SK-N-SH (cell line): ENCODE measurements around the gene CCDC80. TPM values are rescaled to one million over a fixed set of nuclear protein-coding genes. Genes with fewer than 3 reads are reported as not detected.

Experiments used
- CTCF ChIA-PET: fragments of 300-600, 350-600 bp; formaldehyde crosslinking; extraction: SDS; loops from one replicate; lab custom pipeline; 2021; lab: Yijun Ruan, JAX
- POLR2A ChIA-PET: fragments of 350-600 bp; sonication (Branson Sonifier 250); formaldehyde crosslinking; extraction: SDS; loops from one replicate; lab custom pipeline; 2020; ENCODE audit warnings: antibody characterized with exemption, inconsistent platforms; lab: Yijun Ruan, JAX
- DNase-seq: peaks from one replicate; pipeline ENCODE4 v3.0.0; 2012
- H2AFZ ChIP-seq: fragments of 200-600 bp; sonication (generic); 2 replicates; pipeline ENCODE4 v1.8.1; 2016; ENCODE audit warnings: antibody characterized with exemption, mild to moderate bottlenecking, low read depth
- H3F3A ChIP-seq: fragments of 200-600 bp; sonication (generic); replicated peaks from 2 replicates; pipeline ENCODE3; 2016; ENCODE audit warnings: antibody characterized with exemption, mild to moderate bottlenecking; ENCODE audit not compliant: insufficient read depth
- H3K27ac ChIP-seq, 2 experiments: fragments of 200-500 bp in 1 of 2; fragments of 200-600 bp in 1 of 2; sonication (Bioruptor generic) in 1 of 2; sonication (generic), shearing (Covaris generic) in 1 of 2; 2 replicates each; pipeline versions ENCODE4 v1.5.1 to v1.6.1; 2014 to 2016; ENCODE audit warnings: low read depth in 2 of 2, inconsistent platforms in 1 of 2, low read length in 1 of 2, mild to moderate bottlenecking in 1 of 2, mixed read lengths in 1 of 2
- H3K27me3 ChIP-seq: fragments of 200-600 bp; sonication (generic), shearing (Covaris generic); 2 replicates; pipeline ENCODE4 v1.6.1; 2016; ENCODE audit warnings: mixed run types; ENCODE audit not compliant: insufficient read depth
- H3K36me3 ChIP-seq, 2 experiments: fragments of 200-500 bp in 1 of 2; fragments of 200-600 bp in 1 of 2; sonication (Bioruptor generic) in 1 of 2; sonication (generic) in 1 of 2; replicated peaks in 1 of 2; 2 replicates each; pipeline versions ENCODE3 to v1.5.1; 2014 to 2016; ENCODE audit warnings: low read length in 1 of 2, mild to moderate bottlenecking in 1 of 2; ENCODE audit not compliant: insufficient read depth in 2 of 2, control insufficient read depth in 1 of 2
- H3K4me1 ChIP-seq, 2 experiments: fragments of 200-500 bp in 1 of 2; fragments of 200-600 bp in 1 of 2; sonication (Bioruptor generic) in 1 of 2; sonication (generic), shearing (Covaris generic) in 1 of 2; 2 replicates each; pipeline versions ENCODE4 v1.5.1 to v1.6.1; 2014 to 2016; ENCODE audit warnings: low read depth in 1 of 2, low read length in 1 of 2, mixed run types in 1 of 2; ENCODE audit not compliant: insufficient read depth in 2 of 2, control insufficient read depth in 1 of 2
- H3K4me2 ChIP-seq: fragments of 200-600 bp; sonication (generic), shearing (Covaris generic); 2 replicates; pipeline ENCODE4 v1.6.1; 2017; ENCODE audit warnings: mixed run types
- H3K4me3 ChIP-seq, 2 experiments: fragments of 200-500 bp in 1 of 2; fragments of 200-600 bp in 1 of 2; sonication (Bioruptor generic) in 1 of 2; sonication (generic), shearing (Covaris generic) in 1 of 2; 2 replicates each; pipeline versions ENCODE4 v1.5.1 to v1.8.1; 2014 to 2016; ENCODE audit warnings: low read depth in 2 of 2, inconsistent platforms in 1 of 2, low read length in 1 of 2, mild to moderate bottlenecking in 1 of 2, mixed read lengths in 1 of 2, moderate library complexity in 1 of 2
- H3K79me2 ChIP-seq: fragments of 200-600 bp; sonication (generic); 2 replicates; pipeline ENCODE4 v1.8.1; 2017; ENCODE audit warnings: mild to moderate bottlenecking; ENCODE audit not compliant: insufficient read depth
- H3K9ac ChIP-seq: fragments of 200-600 bp; sonication (generic); 2 replicates; pipeline ENCODE4 v1.6.1; 2017; ENCODE audit warnings: mixed run types
- H3K9me2 ChIP-seq: fragments of 200-600 bp; sonication (generic); 2 replicates; pipeline ENCODE4 v1.6.1; 2017; ENCODE audit warnings: mixed run types
- H3K9me3 ChIP-seq: fragments of 200-600 bp; sonication (generic); 2 replicates; pipeline ENCODE4 v1.6.1; 2017; ENCODE audit warnings: mixed run types, mild to moderate bottlenecking, moderate library complexity
- H4K20me1 ChIP-seq: fragments of 200-600 bp; sonication (generic); 2 replicates; pipeline ENCODE4 v1.6.1; 2017; ENCODE audit warnings: mild to moderate bottlenecking, mixed run types; ENCODE audit not compliant: insufficient read depth
- FOSL2 ChIP-seq: IDR thresholded peaks from 2 replicates; pipeline ENCODE4 v1.4.0; 2012; ENCODE audit warnings: low read depth, mild to moderate bottlenecking, moderate library complexity, borderline replicate concordance
- GATA2 ChIP-seq: sonication (generic); formaldehyde crosslinking; IDR thresholded peaks from 2 replicates; pipeline ENCODE4 v1.5.0; 2020; ENCODE audit warnings: mild to moderate bottlenecking, missing genetic modification reagents
- IRF3 ChIP-seq: fragments of 150-350 bp; IDR thresholded peaks from 2 replicates; pipeline ENCODE4 v1.6.1; 2016; ENCODE audit warnings: mild to moderate bottlenecking, low read depth, low read length
- JUND ChIP-seq: IDR thresholded peaks from 2 replicates; pipeline ENCODE4 v1.4.0; 2012
- NRF1 ChIP-seq: IDR thresholded peaks from 2 replicates; pipeline ENCODE4 v1.6.1; 2012; ENCODE audit warnings: low read depth, mild to moderate bottlenecking, low read length
- PBX3 ChIP-seq: IDR thresholded peaks from 2 replicates; pipeline ENCODE4; 2012
- RCOR1 ChIP-seq: fragments of 150-350 bp; IDR thresholded peaks from 2 replicates; pipeline ENCODE4 v1.6.1; 2017; ENCODE audit warnings: antibody characterized with exemption, low read length
- RXRA ChIP-seq: IDR thresholded peaks from 2 replicates; pipeline ENCODE4 v1.4.0; 2012; ENCODE audit warnings: low read depth, mild to moderate bottlenecking, borderline replicate concordance
- SIN3A ChIP-seq: IDR thresholded peaks from 2 replicates; pipeline ENCODE4 v1.6.1; 2012; ENCODE audit warnings: low read depth, mild to moderate bottlenecking, low read length, moderate library complexity, borderline replicate concordance
- SMC3 ChIP-seq: IDR thresholded peaks from 2 replicates; pipeline ENCODE4 v1.6.1; 2012; ENCODE audit warnings: low read depth, low read length, improper control_type of control experiment
- YY1 ChIP-seq: IDR thresholded peaks from 2 replicates; pipeline ENCODE4 v1.4.0; 2012; ENCODE audit warnings: low read depth, mild to moderate bottlenecking
- ZBTB33 ChIP-seq: IDR thresholded peaks from 2 replicates; pipeline ENCODE4 v1.4.0; 2012; ENCODE audit warnings: low read depth, borderline replicate concordance
- WGBS: methylation state at CpG from one replicate; pipeline ENCODE4 v1.1.6; 2017; ENCODE audit warnings: low lambda C conversion rate; 5-methylcytosine and 5-hydroxymethylcytosine counted together
- polyA plus RNA-seq, 3 experiments: library from polyadenylated mRNA; depleted of rRNA; stranded (reverse); fragments of >200 nt; gene quantifications; 2 replicates each; pipeline ENCODE4 v1.2.3, GENCODE V29; 2012
- TF ChIP-seq, protein P1 (sequence below): fragments of 200-600 bp; sonication (generic); IDR thresholded peaks from 2 replicates; pipeline ENCODE4 v1.6.1; 2017; ENCODE audit warnings: antibody characterized with exemption, mild to moderate bottlenecking, moderate library complexity
- TF ChIP-seq, protein P2 (sequence below): IDR thresholded peaks from 2 replicates; pipeline ENCODE4 v1.6.1; 2012; ENCODE audit warnings: mild to moderate bottlenecking, low read depth, low read length, moderate library complexity

Gene CCDC80
- polyA plus RNA-seq, 1 of the 3 experiments (the other 2 are of a cell fraction): 83.4 TPM

GRCh38 chr3:112629425-112629824 lies 11.5 kb downstream of the CCDC80 start (continued):
- TF ChIP-seq IRF3 (no peak), JUND (peak; percentile 76), SIN3A (no peak; the same call in 1 of the 2 replicates)
- TF ChIP-seq, protein P1, sequence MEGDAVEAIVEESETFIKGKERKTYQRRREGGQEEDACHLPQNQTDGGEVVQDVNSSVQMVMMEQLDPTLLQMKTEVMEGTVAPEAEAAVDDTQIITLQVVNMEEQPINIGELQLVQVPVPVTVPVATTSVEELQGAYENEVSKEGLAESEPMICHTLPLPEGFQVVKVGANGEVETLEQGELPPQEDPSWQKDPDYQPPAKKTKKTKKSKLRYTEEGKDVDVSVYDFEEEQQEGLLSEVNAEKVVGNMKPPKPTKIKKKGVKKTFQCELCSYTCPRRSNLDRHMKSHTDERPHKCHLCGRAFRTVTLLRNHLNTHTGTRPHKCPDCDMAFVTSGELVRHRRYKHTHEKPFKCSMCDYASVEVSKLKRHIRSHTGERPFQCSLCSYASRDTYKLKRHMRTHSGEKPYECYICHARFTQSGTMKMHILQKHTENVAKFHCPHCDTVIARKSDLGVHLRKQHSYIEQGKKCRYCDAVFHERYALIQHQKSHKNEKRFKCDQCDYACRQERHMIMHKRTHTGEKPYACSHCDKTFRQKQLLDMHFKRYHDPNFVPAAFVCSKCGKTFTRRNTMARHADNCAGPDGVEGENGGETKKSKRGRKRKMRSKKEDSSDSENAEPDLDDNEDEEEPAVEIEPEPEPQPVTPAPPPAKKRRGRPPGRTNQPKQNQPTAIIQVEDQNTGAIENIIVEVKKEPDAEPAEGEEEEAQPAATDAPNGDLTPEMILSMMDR: no peak

DNA sequence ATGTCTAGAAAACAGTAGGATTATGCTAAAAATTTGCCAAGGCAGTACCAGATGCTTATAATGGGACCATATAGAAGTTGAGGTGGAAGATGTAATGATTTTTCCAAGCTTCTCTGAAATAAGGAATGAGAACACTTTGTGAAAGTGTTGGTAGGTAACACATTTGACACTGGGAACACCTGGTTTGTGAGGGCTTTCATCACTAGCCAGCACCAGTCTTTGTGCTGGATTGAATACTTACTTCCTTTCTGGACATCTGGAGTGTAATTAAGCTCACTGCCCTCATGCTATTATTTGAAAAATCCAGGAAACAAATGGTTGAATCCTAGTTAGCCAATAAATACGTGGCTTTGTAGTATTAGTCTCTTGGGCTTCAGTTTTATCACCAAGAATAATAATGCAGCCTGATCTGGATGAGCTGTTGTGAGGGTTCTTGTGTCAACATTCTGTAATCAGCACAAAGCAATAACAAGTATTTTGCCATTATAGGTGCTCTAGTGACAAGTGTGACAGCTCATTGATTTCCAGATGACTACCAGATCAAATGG lies 12.9 kb downstream of the CCDC80 start:
- Histone ChIP-seq H3K9ac (no peak overlapping the region), H3F3A (peaks cover 26% of the 10 kb centered on the region), H3K9me3 (no peaks in the 10 kb centered on the region), H3K36me3 (peaks cover 44 to 63% of the 10 kb centered on the region in 2 experiments), H3K27ac (no peak overlapping the region), H3K4me2 (no peak overlapping the region), H4K20me1 (no peaks in the 10 kb centered on the region), H3K9me2 (no peaks in the 10 kb centered on the region), H3K79me2 (peaks cover 87% of the 10 kb centered on the region), H3K27me3 (no peaks in the 10 kb centered on the region), H3K4me1 (peaks cover 6 to 33% of the 10 kb centered on the region in 2 experiments; a peak in 3 of 4 replicates), H3K4me3 (no peak overlapping the region), H2AFZ (no peak overlapping the region)
- 85% methylated on average over 1 of the region's 1 CpG for WGBS
- ChIA-PET CTCF (interaction anchor here (1.0 to 1.6 kb wide), 4 partner anchors 8 to 351 kb away, joined by 3 to 5 read pairs (median 3); no protein-coding TSS in a partner anchor), POLR2A (no interaction called here)
- no peak for DNase-seq
- TF ChIP-seq YY1: no peak
- TF ChIP-seq FOSL2: no peak
- TF ChIP-seq ZBTB33: no peak
- no peak for TF ChIP-seq RCOR1
- TF ChIP-seq RXRA: no peak
- no peak for TF ChIP-seq PBX3
- TF ChIP-seq GATA2: no peak
- no peak for TF ChIP-seq SMC3
- TF ChIP-seq NRF1: no peak
- TF ChIP-seq, protein P2, sequence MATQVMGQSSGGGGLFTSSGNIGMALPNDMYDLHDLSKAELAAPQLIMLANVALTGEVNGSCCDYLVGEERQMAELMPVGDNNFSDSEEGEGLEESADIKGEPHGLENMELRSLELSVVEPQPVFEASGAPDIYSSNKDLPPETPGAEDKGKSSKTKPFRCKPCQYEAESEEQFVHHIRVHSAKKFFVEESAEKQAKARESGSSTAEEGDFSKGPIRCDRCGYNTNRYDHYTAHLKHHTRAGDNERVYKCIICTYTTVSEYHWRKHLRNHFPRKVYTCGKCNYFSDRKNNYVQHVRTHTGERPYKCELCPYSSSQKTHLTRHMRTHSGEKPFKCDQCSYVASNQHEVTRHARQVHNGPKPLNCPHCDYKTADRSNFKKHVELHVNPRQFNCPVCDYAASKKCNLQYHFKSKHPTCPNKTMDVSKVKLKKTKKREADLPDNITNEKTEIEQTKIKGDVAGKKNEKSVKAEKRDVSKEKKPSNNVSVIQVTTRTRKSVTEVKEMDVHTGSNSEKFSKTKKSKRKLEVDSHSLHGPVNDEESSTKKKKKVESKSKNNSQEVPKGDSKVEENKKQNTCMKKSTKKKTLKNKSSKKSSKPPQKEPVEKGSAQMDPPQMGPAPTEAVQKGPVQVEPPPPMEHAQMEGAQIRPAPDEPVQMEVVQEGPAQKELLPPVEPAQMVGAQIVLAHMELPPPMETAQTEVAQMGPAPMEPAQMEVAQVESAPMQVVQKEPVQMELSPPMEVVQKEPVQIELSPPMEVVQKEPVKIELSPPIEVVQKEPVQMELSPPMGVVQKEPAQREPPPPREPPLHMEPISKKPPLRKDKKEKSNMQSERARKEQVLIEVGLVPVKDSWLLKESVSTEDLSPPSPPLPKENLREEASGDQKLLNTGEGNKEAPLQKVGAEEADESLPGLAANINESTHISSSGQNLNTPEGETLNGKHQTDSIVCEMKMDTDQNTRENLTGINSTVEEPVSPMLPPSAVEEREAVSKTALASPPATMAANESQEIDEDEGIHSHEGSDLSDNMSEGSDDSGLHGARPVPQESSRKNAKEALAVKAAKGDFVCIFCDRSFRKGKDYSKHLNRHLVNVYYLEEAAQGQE: no peak
